ENCODE results near the gene GNPTAB.

- no peak for TF ChIP-seq CTCF (IDR thresholded peaks at IDR 0.05)
- no peak for TF ChIP-seq POLR2AphosphoS5 (IDR thresholded peaks at IDR 0.05; ENCODE audit: insufficient read depth in 1 of 2, low read depth in 1 of 2)
Measured at GRCh38 chr12:101829639-101830366, 956 bp downstream of the GNPTAB start.
